GM21390 (cell line): Measurements from ENCODE around the gene ANXA11.
"Not testable (repeated sequence)": the region's sequence is repeated elsewhere in the genome, so short reads cannot be mapped to it uniquely, and the experiment has no call there.

Experiments used
- ATAC-seq: cut with Tn5 transposase; IDR thresholded peaks from one replicate; pipeline ENCODE4 v1.9.1; 2021; ENCODE audit not compliant: unreplicated experiment

Gene ANXA11

DNA sequence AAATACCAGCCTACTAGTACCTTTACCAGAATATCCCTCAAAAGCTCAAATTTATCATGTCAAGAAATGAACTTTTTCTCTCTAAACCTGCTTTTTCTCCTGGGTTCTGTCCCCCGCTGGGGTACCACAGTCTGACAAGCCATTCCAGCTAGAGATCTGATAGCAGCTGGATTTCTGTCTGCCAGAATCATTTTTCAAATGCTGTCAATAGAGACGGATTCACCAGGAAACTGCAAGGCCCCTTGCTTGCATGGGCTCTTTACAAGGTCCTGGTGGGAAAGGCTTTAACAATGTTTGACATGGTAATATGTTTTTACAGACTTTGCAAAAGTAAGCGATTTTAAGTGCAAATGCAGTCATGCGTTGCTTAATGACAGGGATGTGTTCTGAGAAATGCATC lies 4.9 kb upstream of the ANXA11 start:
- no peak for ATAC-seq

DNA sequence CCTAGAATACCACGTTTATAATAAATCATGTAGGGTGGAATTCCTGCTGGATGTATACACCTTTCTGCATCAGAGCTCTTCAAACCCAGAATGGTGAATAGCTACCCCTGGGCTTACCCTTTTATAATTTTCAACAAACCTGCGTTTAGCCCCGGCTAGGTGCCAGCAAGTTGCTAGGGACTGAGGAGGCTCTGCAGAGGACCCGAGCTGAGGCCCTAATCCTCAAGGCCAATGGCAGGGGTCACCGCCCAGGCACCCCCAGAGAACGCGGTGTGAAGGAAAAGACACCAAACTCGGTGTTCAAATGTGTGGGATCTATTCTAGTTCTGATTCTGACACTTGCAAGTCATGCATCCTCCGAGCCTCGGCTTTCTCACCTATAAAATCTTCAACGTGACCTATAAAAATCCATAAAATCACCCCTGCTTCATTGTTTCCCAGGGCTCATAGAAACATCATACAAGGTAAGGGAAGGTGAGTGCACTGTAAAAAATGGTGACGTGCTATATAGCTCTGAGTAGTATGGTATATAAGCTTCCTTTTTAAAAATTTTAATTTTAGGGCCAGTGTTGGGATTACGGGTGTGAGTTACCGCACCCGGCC lies 2.5 kb upstream of the ANXA11 start:
- ATAC-seq = no peak

DNA sequence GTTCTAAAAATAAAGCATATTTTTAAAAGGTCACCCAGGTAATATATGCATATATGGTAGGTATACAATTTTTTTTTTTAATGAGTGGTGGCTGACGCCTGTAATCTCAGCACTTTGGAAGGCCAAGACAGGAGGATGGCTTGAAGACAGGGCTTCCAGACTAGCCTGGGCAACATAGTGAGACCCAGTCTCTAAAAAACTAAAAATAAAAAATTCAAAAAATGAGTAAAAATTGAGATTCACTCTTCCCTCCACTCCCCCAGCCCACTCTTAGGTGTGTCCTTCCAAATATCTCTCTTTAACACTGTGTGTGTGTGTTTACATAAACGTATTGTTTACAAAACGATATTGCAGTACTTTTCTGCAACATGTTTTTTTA lies 929 bp upstream of the ANXA11 start:
- ATAC-seq = no peak

DNA sequence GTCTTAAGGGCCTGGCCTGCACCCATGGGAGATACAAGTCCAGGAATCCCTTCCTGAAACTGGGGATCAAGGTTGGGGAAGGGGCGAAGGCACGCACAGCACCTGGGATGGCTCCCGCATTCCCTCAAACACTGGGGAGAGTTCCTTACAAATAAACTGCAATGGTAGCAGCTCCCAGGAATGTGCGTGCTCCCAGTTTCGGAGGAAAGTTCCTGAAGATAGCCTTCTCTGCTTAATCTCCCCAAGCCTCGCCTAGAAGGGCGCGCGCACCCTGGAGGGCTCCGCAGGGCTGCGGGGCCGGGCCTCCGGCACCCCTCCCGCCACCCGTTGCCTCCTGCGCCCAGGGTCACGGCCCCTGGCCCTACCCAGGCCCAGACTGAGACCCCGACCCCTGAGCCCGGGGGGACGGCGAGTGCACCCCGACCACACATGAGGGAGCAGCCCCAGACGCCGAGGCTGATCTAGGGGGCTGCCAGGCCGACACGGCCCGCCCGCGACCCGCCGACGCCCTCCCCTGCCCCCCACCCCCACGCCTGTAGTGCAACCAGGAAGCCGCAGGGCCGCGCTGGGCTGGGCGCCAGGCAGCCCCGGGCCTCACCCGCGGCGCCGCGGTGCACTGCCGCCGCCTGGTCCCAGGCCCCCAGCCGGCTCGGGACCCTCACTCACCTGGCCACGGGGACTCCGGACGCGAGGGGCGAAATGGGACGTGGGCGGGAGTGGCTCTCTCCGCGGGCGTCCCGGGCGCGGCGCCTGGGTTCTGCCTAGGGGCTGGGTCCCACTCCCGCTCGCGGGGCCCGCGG lies 460 bp downstream of the ANXA11 start:
- peak; percentile 37 for ATAC-seq

DNA sequence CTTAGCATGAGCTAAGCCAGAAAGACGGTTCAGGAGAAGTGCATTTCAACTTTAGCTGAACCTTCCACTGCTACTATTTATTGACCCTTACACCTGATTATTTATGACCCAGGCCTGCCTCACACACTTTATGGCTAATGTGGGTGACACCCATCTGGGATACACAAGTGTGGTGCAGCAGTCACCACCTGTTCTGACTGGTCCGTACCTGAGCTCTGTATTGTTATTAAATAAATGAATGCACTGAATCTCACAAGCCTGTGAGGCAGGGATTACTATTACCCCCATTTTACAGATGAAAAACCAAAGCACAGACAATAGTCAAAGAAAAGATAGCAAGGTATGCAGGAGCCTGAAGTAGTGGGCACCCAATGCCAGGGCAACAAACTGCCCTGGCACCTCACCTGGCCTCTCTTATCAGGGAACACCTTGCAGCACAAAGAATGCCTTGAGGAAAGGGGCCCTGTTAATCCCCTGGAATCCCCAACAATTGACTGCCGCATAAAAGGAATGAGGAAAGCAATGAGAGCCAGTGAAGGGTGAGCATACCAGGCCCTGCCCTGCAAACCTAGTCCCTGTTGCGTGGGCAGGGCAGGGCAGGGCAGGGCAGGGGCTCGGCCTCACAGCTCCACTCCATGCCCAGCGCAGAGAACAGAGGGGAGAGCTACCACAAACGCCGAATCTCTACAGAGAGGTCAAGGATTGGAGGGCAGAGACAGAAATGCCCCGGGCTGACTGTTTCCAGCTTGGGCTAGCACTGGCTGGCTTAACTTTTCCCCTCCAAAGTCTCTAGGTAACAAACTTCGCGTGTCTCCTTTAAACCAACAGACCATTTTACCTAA lies 1.3 kb downstream of the ANXA11 start:
- no peak for ATAC-seq

DNA sequence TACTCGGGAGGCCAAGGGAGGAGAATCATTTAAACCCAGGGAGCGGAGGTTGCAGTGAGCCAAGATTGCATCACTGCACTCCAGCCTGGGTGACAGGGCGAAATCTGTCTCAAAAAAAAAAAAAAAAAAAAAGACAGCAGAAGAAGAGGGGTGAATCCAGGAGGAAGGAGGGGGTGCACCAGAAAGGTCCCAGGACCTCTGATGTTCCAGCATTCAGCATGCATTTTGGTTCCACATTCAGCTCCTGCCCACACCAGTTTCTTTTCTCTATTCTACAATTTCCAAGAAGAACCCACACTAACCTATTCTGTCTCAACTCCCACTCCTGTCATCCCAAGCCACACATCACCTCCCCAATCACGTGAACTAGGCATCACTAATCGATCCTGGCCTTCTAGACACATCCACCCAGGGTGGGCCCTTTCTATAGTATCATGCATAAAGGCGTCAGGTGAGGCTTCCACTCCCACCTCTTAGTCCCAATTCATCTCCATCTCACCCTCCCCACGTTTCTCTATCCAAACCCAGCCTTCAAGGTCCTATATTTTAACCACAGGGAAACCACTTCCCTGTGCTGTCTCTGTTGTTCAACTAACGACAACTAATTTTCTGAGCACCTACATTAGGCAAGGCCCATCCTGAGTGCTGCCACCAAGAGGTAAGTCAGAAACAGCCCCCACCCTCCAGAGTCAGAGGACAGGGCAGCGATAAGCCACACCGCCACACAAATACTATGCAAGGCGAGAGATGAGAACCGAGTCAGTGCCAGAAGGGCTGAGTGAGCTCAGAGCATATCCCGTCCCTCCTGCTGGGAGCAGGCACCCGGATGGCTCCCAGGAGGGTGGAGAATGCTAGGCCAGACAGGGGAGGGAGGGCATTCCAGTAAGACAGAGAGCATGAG lies 2.2 kb downstream of the ANXA11 start:
- ATAC-seq = peak; percentile 53

DNA sequence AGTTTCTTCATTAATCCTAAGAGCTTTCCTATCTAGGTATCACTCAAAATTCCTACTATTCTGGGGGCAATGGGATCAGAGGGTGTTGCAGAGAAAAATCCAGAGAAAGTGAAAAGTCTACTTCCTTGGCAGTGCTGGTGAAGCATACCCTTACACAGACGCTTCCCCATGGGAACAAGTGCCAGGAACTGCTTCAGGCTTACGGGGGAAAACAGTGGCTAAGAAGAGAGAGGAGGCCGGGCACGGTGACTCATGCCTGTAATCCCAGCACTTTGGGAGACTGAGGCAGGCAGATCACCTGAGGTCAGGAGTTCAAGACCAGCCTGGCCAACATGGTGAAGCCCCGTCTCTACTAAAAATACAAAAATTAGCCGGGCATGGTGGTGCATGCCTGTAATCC lies 2.8 kb downstream of the ANXA11 start:
- not testable (repeated sequence) for ATAC-seq

DNA sequence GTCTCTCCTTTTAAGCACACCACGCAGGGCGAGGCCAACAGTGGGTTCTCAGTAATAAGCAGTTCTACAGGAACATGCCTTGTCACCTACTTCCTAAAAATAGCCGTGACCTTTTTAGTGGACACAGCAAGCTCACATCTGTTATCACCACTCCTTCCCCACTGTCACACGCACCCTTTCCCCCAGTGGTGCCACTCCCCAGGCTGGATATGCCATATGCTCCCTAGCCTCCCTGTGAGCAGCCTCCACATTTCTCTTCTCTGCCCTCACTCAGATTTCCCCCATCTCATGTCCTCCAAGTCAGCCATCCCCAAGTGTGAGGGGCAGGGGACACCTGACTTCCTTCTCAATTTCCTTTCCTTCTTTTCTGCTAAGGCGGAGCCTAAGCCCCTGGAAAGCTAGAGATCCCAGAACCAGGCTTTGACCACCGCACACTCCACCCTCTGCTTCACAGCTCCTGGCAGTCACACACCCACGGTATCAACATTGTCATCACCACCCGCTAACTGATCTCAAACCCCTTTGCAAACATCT lies 3.7 kb downstream of the ANXA11 start:
- no peak for ATAC-seq

DNA sequence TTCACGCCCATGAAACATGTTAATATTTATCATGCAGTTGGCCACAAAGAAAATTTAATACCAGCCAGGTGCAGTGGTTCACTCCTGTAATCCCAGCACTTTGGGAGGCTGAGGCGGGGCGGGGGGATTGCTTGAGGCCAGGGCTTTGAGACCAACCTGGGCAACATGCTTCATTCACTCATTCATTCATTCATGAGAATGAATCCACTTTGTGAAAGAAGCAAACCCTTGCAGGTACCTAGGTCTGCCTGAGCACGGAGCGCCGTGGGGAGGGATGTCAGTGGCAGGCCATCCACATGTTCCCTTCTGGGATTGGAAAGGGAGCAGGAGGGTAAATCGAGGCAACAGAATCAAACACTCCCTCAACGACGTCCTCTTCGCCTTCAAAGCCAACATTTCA lies 4.7 kb downstream of the ANXA11 start:
- no peak for ATAC-seq

DNA sequence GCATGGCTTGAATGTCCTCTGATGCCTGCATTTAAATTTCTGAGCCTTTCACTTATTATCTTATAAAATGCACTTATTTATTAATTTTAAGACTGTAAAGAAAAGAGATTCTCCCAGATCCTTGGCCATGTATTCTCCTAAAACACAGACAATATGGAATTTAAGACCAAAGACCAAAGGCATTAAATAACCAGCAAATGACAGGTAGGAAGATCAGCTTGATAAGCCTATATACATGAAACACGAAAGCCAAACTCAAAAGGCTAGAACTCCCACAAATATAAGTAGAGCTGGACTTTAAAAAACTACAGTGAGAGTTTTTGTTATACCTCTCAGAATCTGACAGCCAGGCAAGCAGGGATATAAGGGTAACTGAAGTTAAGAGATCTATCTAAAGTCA lies 5.1 kb downstream of the ANXA11 start:
- ATAC-seq = no peak

DNA sequence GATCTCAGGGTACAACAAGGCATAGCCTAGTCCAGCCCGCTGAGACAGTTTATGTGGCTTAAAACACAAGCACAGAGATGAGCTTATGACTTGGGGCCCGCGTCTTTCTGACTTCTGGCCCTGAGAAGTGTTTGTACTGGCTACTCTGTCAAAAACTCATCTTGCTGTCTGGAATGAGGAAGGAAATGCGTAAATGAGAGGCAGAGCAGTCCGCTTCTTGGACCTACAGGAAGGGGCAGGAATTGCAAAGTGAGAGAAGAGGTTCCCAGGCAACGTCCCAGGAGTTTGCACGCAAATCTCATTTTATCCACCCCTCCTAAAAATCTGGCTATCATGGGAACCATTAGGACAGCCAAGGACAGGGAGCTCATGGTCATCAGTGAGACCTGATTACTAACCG lies 5.5 kb downstream of the ANXA11 start:
- no peak for ATAC-seq

DNA sequence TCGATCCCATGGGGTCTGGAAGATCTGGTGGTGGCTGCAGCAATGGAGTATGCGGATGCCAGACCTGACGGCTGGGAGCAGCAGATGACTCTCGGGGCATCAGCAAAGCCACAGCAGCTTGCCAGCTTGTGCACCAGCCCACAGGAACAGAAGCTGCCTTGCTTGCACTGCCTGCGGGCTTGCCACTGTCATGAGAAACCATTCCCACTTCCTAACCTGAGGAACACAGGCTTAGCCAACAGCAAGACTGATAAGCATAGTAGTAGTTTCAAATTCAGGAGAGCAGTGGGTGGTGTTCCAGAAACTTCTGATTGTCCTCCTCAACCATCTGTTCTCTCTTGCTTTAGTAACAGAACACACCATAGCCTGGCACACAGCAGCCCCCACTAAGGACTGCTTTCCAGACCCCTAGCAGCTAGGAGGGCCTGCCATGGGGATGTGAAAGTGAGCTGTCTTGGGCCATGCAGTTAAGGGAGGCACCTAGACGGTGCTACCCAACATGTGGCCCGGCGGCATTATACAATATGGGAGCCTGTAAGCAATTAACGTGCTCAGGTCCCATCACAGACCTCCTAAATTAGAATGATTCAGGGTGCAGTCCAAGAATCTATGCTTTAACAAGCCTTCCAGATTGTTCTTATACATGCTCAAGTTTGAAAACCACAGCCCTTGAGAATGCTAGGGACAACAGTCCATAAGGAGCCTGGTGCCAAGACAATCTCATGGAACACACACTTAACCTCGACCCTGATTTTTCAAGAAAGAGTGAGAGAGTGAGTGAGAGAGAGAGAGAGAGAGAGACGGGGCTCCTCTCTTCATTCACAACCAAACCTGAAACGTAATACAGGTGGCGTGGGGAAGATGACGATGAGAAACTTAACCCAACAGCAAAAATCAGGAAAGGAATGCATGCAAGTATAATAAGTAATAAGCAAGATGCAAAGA lies 7.1 kb downstream of the ANXA11 start:
- ATAC-seq = no peak

DNA sequence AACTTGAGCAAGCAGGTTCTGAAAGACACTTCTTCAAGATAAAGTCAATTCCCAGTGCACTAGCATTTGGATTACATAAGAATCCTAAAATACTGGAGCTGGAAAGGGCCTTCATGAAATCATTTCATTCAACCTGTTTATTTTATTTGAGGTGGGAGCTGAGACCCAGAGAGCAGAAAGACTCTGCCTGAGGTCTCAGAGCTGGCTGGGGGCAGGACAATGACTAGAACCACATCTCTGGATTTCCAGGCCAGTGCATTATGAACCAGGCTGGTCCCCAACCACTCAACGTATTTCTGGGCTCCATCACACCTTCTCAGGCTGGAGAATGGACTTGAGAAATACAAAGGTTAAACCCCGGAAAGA lies 8.4 kb downstream of the ANXA11 start:
- no peak for ATAC-seq

DNA sequence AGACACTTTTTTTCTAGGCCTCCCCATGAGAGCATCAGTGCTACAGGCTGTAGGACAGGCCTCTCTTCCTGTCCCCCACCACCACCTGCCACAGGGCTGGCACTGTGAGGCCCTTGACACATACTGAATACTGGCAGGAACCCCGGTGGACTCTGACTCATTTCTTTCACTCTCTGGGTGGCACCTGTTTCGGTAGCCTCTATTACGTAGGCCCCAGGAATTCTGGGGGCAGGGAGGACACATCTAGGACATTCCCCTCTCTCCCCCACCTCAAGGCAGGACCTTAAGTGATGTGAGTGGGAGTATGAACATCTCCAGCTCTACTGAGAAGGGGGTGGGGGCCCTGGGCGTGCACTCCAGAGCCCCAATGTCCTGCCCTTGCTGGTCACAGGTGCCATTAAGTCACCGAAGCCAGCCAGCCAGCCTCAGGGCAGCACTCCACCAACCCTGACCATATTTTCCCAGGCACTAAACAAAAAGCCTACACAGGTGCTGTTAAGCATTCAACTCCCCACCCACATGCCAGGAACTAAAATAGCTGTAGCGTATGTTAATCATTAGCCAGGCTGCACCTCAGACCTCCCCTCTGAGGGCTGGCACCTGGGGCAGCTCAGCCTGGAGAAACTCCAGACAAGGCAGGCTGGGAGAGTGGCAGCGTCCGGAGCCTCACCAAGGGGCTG lies 8.9 kb downstream of the ANXA11 start:
- ATAC-seq = peak; percentile 79

DNA sequence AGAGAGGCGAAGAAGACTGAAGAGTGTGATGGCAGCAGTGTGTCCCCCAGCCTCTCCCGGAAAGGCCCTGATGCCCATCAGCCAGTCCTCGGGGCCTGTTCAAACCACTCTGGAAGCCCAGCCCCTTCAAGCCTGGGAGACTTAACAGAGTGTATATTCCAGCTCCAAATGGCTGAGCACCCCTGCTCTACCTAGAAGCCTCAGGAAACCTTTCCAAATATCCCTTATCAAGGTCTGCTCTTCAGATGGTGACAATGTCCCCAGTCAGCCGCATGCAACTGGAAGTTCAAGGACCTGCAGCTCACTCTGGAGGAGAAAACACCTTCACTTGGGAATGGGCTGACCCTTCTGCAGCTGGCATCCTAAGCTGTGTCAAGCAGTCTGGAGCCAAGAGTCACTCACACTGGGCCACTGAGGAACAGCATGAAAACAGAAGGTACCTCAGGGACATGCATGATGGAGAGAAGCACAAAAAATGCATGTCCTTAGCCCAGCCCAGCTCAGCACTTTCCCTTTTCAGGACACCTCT lies 10.2 kb downstream of the ANXA11 start:
- ATAC-seq = no peak

DNA sequence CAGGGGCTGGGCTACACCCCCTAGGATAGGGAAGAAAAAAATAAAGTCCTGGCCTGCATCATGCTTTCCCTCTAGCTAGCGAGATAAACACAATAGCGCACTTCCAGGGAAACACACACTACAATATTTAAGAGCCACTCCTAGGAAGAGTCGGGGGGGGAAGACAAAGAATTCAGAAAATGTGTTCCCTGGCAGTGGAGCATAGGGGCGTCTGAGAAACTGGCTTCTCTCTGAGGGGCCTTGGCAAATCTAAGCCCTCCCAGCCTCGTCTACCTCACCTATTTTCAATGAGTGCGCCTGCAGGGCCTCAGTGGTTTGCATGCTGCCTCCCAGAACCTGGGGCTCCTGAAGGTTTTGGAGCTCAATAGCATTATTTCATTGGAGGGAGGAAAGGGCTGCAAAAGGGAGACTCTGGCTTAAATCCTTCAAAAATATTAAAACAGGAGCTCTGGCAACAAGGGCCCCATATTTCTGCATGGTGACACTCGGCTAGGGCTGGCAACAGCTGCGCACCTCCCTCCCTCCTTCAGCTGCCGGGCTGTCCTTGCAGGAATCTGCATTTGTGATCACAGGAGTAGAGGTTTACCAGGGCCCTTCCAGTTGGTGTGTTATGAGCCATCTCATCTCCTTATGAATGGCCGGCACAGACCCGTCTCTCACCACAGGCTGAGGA lies 10.8 kb downstream of the ANXA11 start:
- no peak for ATAC-seq

DNA sequence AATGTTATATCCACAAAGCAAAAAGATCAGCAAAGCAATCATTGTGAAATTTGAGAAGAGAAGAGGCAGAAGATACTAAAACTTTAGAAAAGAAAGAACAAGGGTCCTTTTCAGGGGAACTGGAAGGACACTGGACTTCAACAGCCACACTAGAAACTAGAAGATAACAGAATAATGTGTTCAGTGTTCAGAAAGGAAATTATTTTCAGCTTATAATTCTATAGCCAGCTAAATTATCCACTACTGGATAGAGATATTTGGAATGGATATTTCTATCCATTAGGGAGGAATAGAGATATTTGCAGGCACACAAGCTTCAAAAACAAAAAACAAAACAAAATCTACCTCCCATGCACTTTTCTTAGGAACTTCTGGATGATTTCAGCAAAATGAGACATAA lies 12.8 kb downstream of the ANXA11 start:
- no peak for ATAC-seq

DNA sequence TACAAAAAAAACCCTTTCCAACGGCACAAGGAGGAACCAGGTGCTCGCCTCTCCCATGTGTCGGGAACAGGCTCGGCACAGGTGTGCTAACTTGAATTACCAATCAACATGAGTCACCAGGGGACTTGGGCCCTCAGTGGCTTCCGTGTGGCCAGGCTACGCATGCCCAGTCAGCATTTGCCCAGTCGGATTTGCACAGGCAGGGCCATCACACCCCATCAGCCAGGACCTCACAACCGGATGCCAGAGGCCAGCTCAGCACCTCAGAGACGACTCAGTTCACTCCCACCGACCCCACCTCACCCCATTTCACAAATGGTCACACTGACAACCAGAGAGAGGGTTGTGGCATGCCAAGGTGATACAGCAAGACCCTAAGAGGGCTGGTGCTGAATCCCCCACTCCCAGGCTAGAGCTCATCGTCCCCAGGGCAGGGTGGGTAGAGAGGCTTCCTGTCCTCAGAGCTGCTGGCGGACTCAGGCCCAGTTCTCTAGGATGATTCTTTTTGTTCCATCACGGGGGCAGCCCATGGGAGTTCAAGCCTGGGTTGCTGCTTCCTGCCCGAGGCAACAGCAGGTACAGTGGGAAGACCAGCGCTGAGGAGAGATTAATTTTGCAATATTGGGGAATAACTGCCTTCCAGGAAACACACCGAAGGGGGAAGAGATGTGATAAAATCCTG lies 13.6 kb downstream of the ANXA11 start:
- no peak for ATAC-seq
